GM12892 (cell line): ENCODE results near the gene IL9.

ENCODE experiments used
- POLR2A ChIP-seq: IDR thresholded peaks from 2 replicates; pipeline ENCODE4 v1.6.1; 2011; ENCODE audit warnings: low read depth, low read length, control low read depth
- POLR2AphosphoS5 ChIP-seq: IDR thresholded peaks from 2 replicates; pipeline ENCODE4 v1.6.1; 2011; ENCODE audit warnings: low read depth, low read length, control low read depth
- TAF1 ChIP-seq: IDR thresholded peaks from 2 replicates; pipeline ENCODE4 v1.6.1; 2011; ENCODE audit warnings: low read depth, mild to moderate bottlenecking, control low read depth, low read length, borderline replicate concordance

GRCh38 chr5:135862744-135863143, 32.9 kb downstream of the IL9 start:
- no peak for TF ChIP-seq POLR2AphosphoS5
- TF ChIP-seq TAF1, result no peak
- TF ChIP-seq POLR2A, result no peak
